Measurements from ENCODE around the gene IL1R1. TPM values are rescaled to one million over a fixed set of nuclear protein-coding genes. Genes with fewer than 3 reads are reported as not detected.

IL1R1 gene
- polyA plus RNA-seq, 1 donor from 2014 or later: not detected

GRCh38 chr2:102142829-102143449, 393 bp downstream of the IL1R1 start:
- H3K27me3 ChIP-seq (ENCODE audit: insufficient read depth, low read depth, low read length): peaks cover 29% of the 10 kb centered on the region
- no peak for TF ChIP-seq EZH2 (IDR thresholded peaks at IDR 0.05; ENCODE audit: borderline replicate concordance, insufficient read depth, low read length, poor library complexity, severe bottlenecking)
- TF ChIP-seq EP300 (conservative IDR thresholded peaks at IDR 0.05; ENCODE audit: poor library complexity, severe bottlenecking): no peak
- TF ChIP-seq TAF1 (IDR thresholded peaks at IDR 0.05; ENCODE audit: low read depth): no peak
- no peak for TF ChIP-seq POLR2AphosphoS5 (IDR thresholded peaks at IDR 0.05)
- TF ChIP-seq CTCF (IDR thresholded peaks at IDR 0.05; ENCODE audit: poor library complexity, severe bottlenecking): no peak
- TF ChIP-seq RAD21 (conservative IDR thresholded peaks at IDR 0.05): no peak
- TF ChIP-seq SMC3 (conservative IDR thresholded peaks at IDR 0.05; ENCODE audit: poor library complexity): no peak
- TF ChIP-seq REST (IDR thresholded peaks at IDR 0.05; ENCODE audit: borderline replicate concordance): no peak
- no peak for TF ChIP-seq MXI1 (conservative IDR thresholded peaks at IDR 0.05; ENCODE audit: poor library complexity, severe bottlenecking)
- no peak overlapping the region for H3K4me2 ChIP-seq (ENCODE audit: low read length)
- H3K9ac ChIP-seq (ENCODE audit: low read length): no peak overlapping the region
- no peaks in the 10 kb centered on the region for H3K9me2 ChIP-seq (ENCODE audit: insufficient read depth, low read length)
- no peaks in the 10 kb centered on the region for H3K9me3 ChIP-seq (ENCODE audit: low read length)
- H4K20me1 ChIP-seq (ENCODE audit: insufficient read depth): no peaks in the 10 kb centered on the region
- H2AFZ ChIP-seq (ENCODE audit: low read depth, low read length): no peak overlapping the region
- no peaks in the 10 kb centered on the region for H3K79me2 ChIP-seq (replicated peaks; ENCODE audit: insufficient read depth, low read length)
- peak overlapping the region; percentile 63 for H3K4me3 ChIP-seq (ENCODE audit: low read length)
- no peaks in the 10 kb centered on the region for H3K36me3 ChIP-seq (ENCODE audit: insufficient read depth, low read length)
- no peaks in the 10 kb centered on the region for H3F3A ChIP-seq (ENCODE audit: insufficient read depth, low read length, poor library complexity, severe bottlenecking)
- no peak overlapping the region for H3K27ac ChIP-seq (ENCODE audit: low read length)

- H3K9me3 ChIP-seq (ENCODE audit: low read length): no peaks in the 10 kb centered on the region
- H3K4me3 ChIP-seq (ENCODE audit: low read length): no peak overlapping the region
- H2AFZ ChIP-seq (ENCODE audit: low read depth, low read length): no peak overlapping the region
- no peaks in the 10 kb centered on the region for H3K9me2 ChIP-seq (ENCODE audit: insufficient read depth, low read length)
- no peaks in the 10 kb centered on the region for H4K20me1 ChIP-seq (ENCODE audit: insufficient read depth)
- TF ChIP-seq CTCF (IDR thresholded peaks at IDR 0.05; ENCODE audit: poor library complexity, severe bottlenecking) (no peak), SMC3 (conservative IDR thresholded peaks at IDR 0.05; ENCODE audit: poor library complexity) (no peak)
- H3K36me3 ChIP-seq (ENCODE audit: insufficient read depth, low read length): no peaks in the 10 kb centered on the region
- H3K9ac ChIP-seq (ENCODE audit: low read length): no peak overlapping the region
- H3K79me2 ChIP-seq (replicated peaks; ENCODE audit: insufficient read depth, low read length): no peaks in the 10 kb centered on the region
- no peak overlapping the region for H3K27ac ChIP-seq (ENCODE audit: low read length)
- H3F3A ChIP-seq (ENCODE audit: insufficient read depth, low read length, poor library complexity, severe bottlenecking): no peaks in the 10 kb centered on the region
- peaks cover 29% of the 10 kb centered on the region for H3K27me3 ChIP-seq (ENCODE audit: insufficient read depth, low read depth, low read length)
- no peak overlapping the region for H3K4me2 ChIP-seq (ENCODE audit: low read length)
Observed at GRCh38 chr2:102143450-102143985, 972 bp downstream of the IL1R1 start.
